ENCODE measurements around the gene PXDN. TPM values are rescaled to one million over a fixed set of nuclear protein-coding genes. Genes with fewer than 3 reads are reported as not detected.

PXDN gene
- total RNA-seq, 1 experiment from 2014 or later, result 146 TPM

DNA sequence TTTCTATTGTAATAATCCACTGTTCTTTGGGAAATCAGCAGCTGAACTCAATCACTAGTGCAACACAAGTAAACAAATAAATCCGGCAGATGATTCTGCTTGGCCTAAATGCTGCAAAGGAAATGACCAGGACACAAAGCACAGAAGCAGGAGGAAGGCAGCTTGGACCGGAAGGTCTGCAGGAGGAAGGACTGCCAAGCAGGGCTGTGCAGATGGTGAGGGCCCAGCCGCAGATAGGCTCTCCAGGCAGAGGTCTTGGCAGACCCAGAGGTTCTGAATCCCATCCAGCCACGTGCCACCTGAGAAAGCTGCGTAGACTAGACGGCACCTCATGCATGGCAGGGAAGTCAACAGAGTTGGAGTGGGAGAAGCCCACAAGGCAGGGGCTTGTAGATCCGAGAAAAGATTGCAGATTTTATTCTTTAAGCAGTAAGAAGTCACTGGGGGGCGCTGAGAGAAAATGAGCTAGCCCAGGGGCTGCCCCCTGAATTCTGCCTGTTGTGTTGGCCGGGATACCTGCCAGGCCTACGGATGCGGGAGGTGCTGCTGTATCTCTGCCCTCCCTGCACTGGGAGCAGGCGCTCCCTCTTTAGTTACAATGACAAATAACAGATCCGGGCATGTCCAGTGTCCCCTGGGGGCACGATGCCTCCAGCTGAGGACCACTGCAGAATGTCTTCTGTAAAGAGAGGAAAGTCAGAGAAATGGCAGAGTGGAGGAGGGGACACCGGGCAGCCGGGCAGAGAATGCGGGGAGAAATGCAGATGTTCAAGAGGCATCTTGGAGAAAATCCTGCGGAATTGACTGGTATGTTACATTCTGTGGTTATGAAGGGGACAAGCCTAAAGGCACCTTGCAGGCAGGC, 153.5 kb downstream of the PXDN start:
- ATAC-seq, result peak; percentile 17; the same call in 1 of the 2 replicates
- CTCF ChIA-PET, result interaction anchor here (0.6 to 3.8 kb wide), 16 partner anchors 9 to 233 kb away, joined by 3 to 35 read pairs (median 4); no protein-coding TSS in a partner anchor
- peaks cover 30% of the 10 kb centered on the region for H3K4me1 Mint-ChIP-seq
- no peak overlapping the region for H3K4me3 Mint-ChIP-seq
- DNase-seq (ENCODE audit: low spot score), result peak; percentile 35
- H3K27me3 Mint-ChIP-seq (ENCODE audit: low read depth), result no peaks in the 10 kb centered on the region
- POLR2A ChIA-PET, result interaction anchor here (0.8 to 1.3 kb wide), 2 partner anchors 35 to 244 kb away, joined by 3 to 4 read pairs; no protein-coding TSS in a partner anchor
- TF ChIP-seq NR1H2 (CRISPR knock-in tag; IDR thresholded peaks at IDR 0.05), result no peak
- TF ChIP-seq TEAD4 (CRISPR knock-in tag; IDR thresholded peaks at IDR 0.05), result no peak
- TF ChIP-seq TEAD1 (CRISPR knock-in tag; IDR thresholded peaks at IDR 0.05), result no peak
- TF ChIP-seq JUN (CRISPR knock-in tag; IDR thresholded peaks at IDR 0.05), result no peak
- TF ChIP-seq, protein P1, sequence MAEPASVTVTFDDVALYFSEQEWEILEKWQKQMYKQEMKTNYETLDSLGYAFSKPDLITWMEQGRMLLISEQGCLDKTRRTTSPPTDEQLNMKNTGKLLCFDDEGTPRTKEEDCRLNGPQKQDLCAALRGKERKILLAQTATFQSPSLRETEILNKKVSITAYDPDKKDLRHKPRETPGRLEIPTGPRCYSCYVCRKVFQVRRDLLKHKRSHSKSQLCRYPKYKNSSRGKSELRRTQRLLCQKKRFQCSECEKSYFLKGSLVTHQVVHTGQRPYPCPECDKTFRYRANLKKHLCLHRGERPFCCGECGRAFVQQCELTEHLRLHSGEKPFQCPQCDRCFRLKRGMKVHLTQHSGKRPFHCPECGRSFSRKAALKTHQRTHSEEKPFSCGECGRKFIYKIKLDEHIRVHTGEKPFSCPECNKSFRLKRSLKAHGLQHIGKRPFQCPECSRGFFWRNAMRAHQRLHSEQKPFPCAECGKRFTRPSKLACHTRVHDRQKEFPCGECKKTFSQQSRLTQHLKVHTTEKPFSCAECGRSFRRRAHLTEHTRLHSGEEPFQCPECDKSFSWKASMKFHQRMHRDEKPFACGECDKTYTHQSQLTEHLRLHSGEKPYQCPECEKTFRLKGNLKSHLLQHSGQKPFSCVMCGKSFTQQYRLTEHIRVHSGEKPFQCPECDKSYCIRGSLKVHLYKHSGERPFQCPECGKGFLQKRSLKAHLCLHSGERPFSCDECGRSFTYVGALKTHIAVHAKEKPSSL (CRISPR knock-in tag; conservative IDR thresholded peaks at IDR 0.05), result no peak
- TF ChIP-seq NFYB (CRISPR knock-in tag; conservative IDR thresholded peaks at IDR 0.05; ENCODE audit: low read depth), result no peak
- TF ChIP-seq ZNF232 (CRISPR knock-in tag; IDR thresholded peaks at IDR 0.05), result no peak
- no peak for TF ChIP-seq KAT7 (CRISPR knock-in tag; IDR thresholded peaks at IDR 0.05; ENCODE audit: borderline replicate concordance)
- TF ChIP-seq ZNF671 (CRISPR knock-in tag; IDR thresholded peaks at IDR 0.05), result no peak
- TF ChIP-seq, protein P2, sequence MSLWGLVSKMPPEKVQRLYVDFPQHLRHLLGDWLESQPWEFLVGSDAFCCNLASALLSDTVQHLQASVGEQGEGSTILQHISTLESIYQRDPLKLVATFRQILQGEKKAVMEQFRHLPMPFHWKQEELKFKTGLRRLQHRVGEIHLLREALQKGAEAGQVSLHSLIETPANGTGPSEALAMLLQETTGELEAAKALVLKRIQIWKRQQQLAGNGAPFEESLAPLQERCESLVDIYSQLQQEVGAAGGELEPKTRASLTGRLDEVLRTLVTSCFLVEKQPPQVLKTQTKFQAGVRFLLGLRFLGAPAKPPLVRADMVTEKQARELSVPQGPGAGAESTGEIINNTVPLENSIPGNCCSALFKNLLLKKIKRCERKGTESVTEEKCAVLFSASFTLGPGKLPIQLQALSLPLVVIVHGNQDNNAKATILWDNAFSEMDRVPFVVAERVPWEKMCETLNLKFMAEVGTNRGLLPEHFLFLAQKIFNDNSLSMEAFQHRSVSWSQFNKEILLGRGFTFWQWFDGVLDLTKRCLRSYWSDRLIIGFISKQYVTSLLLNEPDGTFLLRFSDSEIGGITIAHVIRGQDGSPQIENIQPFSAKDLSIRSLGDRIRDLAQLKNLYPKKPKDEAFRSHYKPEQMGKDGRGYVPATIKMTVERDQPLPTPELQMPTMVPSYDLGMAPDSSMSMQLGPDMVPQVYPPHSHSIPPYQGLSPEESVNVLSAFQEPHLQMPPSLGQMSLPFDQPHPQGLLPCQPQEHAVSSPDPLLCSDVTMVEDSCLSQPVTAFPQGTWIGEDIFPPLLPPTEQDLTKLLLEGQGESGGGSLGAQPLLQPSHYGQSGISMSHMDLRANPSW (CRISPR knock-in tag; conservative IDR thresholded peaks at IDR 0.05; ENCODE audit: low read depth), result no peak
- TF ChIP-seq, protein P3, sequence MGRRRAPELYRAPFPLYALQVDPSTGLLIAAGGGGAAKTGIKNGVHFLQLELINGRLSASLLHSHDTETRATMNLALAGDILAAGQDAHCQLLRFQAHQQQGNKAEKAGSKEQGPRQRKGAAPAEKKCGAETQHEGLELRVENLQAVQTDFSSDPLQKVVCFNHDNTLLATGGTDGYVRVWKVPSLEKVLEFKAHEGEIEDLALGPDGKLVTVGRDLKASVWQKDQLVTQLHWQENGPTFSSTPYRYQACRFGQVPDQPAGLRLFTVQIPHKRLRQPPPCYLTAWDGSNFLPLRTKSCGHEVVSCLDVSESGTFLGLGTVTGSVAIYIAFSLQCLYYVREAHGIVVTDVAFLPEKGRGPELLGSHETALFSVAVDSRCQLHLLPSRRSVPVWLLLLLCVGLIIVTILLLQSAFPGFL (CRISPR knock-in tag; IDR thresholded peaks at IDR 0.05; ENCODE audit: borderline replicate concordance), result no peak
- TF ChIP-seq, protein P4, sequence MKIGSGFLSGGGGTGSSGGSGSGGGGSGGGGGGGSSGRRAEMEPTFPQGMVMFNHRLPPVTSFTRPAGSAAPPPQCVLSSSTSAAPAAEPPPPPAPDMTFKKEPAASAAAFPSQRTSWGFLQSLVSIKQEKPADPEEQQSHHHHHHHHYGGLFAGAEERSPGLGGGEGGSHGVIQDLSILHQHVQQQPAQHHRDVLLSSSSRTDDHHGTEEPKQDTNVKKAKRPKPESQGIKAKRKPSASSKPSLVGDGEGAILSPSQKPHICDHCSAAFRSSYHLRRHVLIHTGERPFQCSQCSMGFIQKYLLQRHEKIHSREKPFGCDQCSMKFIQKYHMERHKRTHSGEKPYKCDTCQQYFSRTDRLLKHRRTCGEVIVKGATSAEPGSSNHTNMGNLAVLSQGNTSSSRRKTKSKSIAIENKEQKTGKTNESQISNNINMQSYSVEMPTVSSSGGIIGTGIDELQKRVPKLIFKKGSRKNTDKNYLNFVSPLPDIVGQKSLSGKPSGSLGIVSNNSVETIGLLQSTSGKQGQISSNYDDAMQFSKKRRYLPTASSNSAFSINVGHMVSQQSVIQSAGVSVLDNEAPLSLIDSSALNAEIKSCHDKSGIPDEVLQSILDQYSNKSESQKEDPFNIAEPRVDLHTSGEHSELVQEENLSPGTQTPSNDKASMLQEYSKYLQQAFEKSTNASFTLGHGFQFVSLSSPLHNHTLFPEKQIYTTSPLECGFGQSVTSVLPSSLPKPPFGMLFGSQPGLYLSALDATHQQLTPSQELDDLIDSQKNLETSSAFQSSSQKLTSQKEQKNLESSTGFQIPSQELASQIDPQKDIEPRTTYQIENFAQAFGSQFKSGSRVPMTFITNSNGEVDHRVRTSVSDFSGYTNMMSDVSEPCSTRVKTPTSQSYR (CRISPR knock-in tag; IDR thresholded peaks at IDR 0.05), result no peak
- no peak for TF ChIP-seq ATF1 (CRISPR knock-in tag; IDR thresholded peaks at IDR 0.05)
- TF ChIP-seq MYBL2 (CRISPR knock-in tag; IDR thresholded peaks at IDR 0.05), result no peak
- TF ChIP-seq, protein P5, sequence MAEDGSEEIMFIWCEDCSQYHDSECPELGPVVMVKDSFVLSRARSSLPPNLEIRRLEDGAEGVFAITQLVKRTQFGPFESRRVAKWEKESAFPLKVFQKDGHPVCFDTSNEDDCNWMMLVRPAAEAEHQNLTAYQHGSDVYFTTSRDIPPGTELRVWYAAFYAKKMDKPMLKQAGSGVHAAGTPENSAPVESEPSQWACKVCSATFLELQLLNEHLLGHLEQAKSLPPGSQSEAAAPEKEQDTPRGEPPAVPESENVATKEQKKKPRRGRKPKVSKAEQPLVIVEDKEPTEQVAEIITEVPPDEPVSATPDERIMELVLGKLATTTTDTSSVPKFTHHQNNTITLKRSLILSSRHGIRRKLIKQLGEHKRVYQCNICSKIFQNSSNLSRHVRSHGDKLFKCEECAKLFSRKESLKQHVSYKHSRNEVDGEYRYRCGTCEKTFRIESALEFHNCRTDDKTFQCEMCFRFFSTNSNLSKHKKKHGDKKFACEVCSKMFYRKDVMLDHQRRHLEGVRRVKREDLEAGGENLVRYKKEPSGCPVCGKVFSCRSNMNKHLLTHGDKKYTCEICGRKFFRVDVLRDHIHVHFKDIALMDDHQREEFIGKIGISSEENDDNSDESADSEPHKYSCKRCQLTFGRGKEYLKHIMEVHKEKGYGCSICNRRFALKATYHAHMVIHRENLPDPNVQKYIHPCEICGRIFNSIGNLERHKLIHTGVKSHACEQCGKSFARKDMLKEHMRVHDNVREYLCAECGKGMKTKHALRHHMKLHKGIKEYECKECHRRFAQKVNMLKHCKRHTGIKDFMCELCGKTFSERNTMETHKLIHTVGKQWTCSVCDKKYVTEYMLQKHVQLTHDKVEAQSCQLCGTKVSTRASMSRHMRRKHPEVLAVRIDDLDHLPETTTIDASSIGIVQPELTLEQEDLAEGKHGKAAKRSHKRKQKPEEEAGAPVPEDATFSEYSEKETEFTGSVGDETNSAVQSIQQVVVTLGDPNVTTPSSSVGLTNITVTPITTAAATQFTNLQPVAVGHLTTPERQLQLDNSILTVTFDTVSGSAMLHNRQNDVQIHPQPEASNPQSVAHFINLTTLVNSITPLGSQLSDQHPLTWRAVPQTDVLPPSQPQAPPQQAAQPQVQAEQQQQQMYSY (CRISPR knock-in tag; IDR thresholded peaks at IDR 0.05), result no peak
- no peak for TF ChIP-seq FOXJ3 (CRISPR knock-in tag; IDR thresholded peaks at IDR 0.05; ENCODE audit: borderline replicate concordance)
- no peak for TF ChIP-seq NFE2L1 (CRISPR knock-in tag; IDR thresholded peaks at IDR 0.05)
- no peak for TF ChIP-seq NR3C1 (CRISPR knock-in tag; conservative IDR thresholded peaks at IDR 0.05; ENCODE audit: low read depth)
- TF ChIP-seq, protein P6, sequence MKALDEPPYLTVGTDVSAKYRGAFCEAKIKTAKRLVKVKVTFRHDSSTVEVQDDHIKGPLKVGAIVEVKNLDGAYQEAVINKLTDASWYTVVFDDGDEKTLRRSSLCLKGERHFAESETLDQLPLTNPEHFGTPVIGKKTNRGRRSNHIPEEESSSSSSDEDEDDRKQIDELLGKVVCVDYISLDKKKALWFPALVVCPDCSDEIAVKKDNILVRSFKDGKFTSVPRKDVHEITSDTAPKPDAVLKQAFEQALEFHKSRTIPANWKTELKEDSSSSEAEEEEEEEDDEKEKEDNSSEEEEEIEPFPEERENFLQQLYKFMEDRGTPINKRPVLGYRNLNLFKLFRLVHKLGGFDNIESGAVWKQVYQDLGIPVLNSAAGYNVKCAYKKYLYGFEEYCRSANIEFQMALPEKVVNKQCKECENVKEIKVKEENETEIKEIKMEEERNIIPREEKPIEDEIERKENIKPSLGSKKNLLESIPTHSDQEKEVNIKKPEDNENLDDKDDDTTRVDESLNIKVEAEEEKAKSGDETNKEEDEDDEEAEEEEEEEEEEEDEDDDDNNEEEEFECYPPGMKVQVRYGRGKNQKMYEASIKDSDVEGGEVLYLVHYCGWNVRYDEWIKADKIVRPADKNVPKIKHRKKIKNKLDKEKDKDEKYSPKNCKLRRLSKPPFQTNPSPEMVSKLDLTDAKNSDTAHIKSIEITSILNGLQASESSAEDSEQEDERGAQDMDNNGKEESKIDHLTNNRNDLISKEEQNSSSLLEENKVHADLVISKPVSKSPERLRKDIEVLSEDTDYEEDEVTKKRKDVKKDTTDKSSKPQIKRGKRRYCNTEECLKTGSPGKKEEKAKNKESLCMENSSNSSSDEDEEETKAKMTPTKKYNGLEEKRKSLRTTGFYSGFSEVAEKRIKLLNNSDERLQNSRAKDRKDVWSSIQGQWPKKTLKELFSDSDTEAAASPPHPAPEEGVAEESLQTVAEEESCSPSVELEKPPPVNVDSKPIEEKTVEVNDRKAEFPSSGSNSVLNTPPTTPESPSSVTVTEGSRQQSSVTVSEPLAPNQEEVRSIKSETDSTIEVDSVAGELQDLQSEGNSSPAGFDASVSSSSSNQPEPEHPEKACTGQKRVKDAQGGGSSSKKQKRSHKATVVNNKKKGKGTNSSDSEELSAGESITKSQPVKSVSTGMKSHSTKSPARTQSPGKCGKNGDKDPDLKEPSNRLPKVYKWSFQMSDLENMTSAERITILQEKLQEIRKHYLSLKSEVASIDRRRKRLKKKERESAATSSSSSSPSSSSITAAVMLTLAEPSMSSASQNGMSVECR (CRISPR knock-in tag; IDR thresholded peaks at IDR 0.05; ENCODE audit: borderline replicate concordance), result no peak
- peak overlapping the region; percentile 90 for H3K27ac Mint-ChIP-seq
- H3K36me3 Mint-ChIP-seq, result no peaks in the 10 kb centered on the region; the same call in 1 of the 2 replicates
- no peaks in the 10 kb centered on the region for H3K9me3 Mint-ChIP-seq
